Trophoblast cell (in vitro differentiated cells and primary cell): ENCODE measurements around the gene AP1G1.

ENCODE experiments used
- DNase-seq, 2 donors: peaks; one replicate each; pipeline ENCODE4 v3.0.0-alpha.2; 2016
- H2AFZ ChIP-seq: 2 replicates; pipeline ENCODE4 v1.6.1; 2013; ENCODE audit warnings: low read length, moderate library complexity, mild to moderate bottlenecking; ENCODE audit not compliant: insufficient read depth, poor library complexity
- H2AK5ac ChIP-seq: 2 replicates; pipeline ENCODE4 v1.6.1; 2013; ENCODE audit warnings: mild to moderate bottlenecking, low read length
- H2BK120ac ChIP-seq: 2 replicates; pipeline ENCODE4 v1.6.1; 2013; ENCODE audit warnings: low read length, mild to moderate bottlenecking, moderate library complexity; ENCODE audit not compliant: insufficient read depth, poor library complexity
- H2BK12ac ChIP-seq: 2 replicates; pipeline ENCODE4 v1.6.1; 2013; ENCODE audit warnings: mild to moderate bottlenecking, low read length, moderate library complexity
- H2BK5ac ChIP-seq: 2 replicates; pipeline ENCODE4 v1.6.1; 2013; ENCODE audit warnings: low read length, low read depth, moderate library complexity, mild to moderate bottlenecking; ENCODE audit not compliant: poor library complexity
- H3K14ac ChIP-seq: 2 replicates; pipeline ENCODE4 v1.6.1; 2013; ENCODE audit warnings: mild to moderate bottlenecking, low read length
- H3K18ac ChIP-seq: 2 replicates; pipeline ENCODE4 v1.6.1; 2013; ENCODE audit warnings: mild to moderate bottlenecking, low read length
- H3K23ac ChIP-seq: 2 replicates; pipeline ENCODE4 v1.6.1; 2013; ENCODE audit warnings: low read length
- H3K27ac ChIP-seq: 2 replicates; pipeline ENCODE4 v1.5.1; 2013; ENCODE audit warnings: low read depth, mild to moderate bottlenecking, inconsistent platforms, low read length, moderate library complexity
- H3K27me3 ChIP-seq: 2 replicates; pipeline ENCODE4 v1.6.1; 2013; ENCODE audit warnings: inconsistent platforms, mild to moderate bottlenecking, low read length, moderate library complexity; ENCODE audit not compliant: insufficient read depth
- H3K36me3 ChIP-seq, 2 experiments: 1 replicate in 1 of 2; 2 replicates in 1 of 2; pipeline ENCODE4 v1.6.1; 2013; ENCODE audit warnings: low read length in 2 of 2, mild to moderate bottlenecking in 2 of 2, moderate library complexity in 1 of 2; ENCODE audit not compliant: insufficient read depth in 2 of 2, control insufficient read depth in 1 of 2
- H3K4ac ChIP-seq: 2 replicates; pipeline ENCODE4 v1.6.1; 2013; ENCODE audit warnings: low read depth, mild to moderate bottlenecking, low read length, moderate library complexity
- H3K4me1 ChIP-seq, 2 experiments: 1 replicate in 1 of 2; 2 replicates in 1 of 2; pipeline ENCODE4 v1.6.1; 2013; ENCODE audit warnings: low read length in 2 of 2, mild to moderate bottlenecking in 2 of 2, moderate library complexity in 1 of 2; ENCODE audit not compliant: insufficient read depth in 2 of 2, control insufficient read depth in 1 of 2
- H3K4me2 ChIP-seq: 2 replicates; pipeline ENCODE4 v1.6.1; 2013; ENCODE audit warnings: inconsistent platforms, mild to moderate bottlenecking, low read length, moderate library complexity
- H3K4me3 ChIP-seq: 2 replicates; pipeline ENCODE4 v1.5.1; 2013; ENCODE audit warnings: mild to moderate bottlenecking, low read depth, low read length, inconsistent platforms
- H3K79me1 ChIP-seq: one replicate; pipeline ENCODE4 v1.6.1; 2013; ENCODE audit warnings: low read length
- H3K79me2 ChIP-seq: 2 replicates; pipeline ENCODE4 v1.6.1; 2013; ENCODE audit warnings: low read length, mild to moderate bottlenecking; ENCODE audit not compliant: control insufficient read depth, insufficient read depth, poor library complexity
- H3K9ac ChIP-seq: 2 replicates; pipeline ENCODE4 v1.6.1; 2013; ENCODE audit warnings: mild to moderate bottlenecking, low read length
- H3K9me3 ChIP-seq: 2 replicates; pipeline ENCODE4 v1.6.1; 2013; ENCODE audit warnings: low read depth, mild to moderate bottlenecking, control low read depth, inconsistent platforms, low read length; ENCODE audit not compliant: insufficient read depth
- H4K12ac ChIP-seq: 2 replicates; pipeline ENCODE4 v1.6.1; 2013; ENCODE audit warnings: low read depth, mild to moderate bottlenecking, low read length, moderate library complexity
- H4K8ac ChIP-seq: 2 replicates; pipeline ENCODE4 v1.6.1; 2013; ENCODE audit warnings: low read depth, mild to moderate bottlenecking, low read length, moderate library complexity
- H4K91ac ChIP-seq: one replicate; pipeline ENCODE4 v1.6.1; 2013; ENCODE audit warnings: low read depth, mild to moderate bottlenecking, low read length, moderate library complexity
- WGBS: extraction: QIAGEN DNeasy Blood & Tissue Kit; methylation state at CpG from one replicate; pipeline ENCODE4 v1.1.7; 2013; ENCODE audit warnings: missing lambda C conversion rate; ENCODE audit not compliant: insufficient read length, insufficient coverage; ENCODE audit errors: extremely low coverage; 5-methylcytosine and 5-hydroxymethylcytosine counted together

Gene AP1G1

GRCh38 chr16:71852561-71852960, 43.9 kb upstream of the AP1G1 start:
- Histone ChIP-seq H3K14ac (no peak overlapping the region), H3K79me2 (no peaks in the 10 kb centered on the region), H3K27ac (no peak overlapping the region), H3K4me1 (peaks cover 11 to 16% of the 10 kb centered on the region in 2 experiments), H4K12ac (no peak overlapping the region), H3K18ac (no peak overlapping the region), H3K9ac (no peak overlapping the region), H3K4me2 (no peak overlapping the region), H2AFZ (no peak overlapping the region), H3K4me3 (no peak overlapping the region), H3K9me3 (no peaks in the 10 kb centered on the region), H2AK5ac (no peak overlapping the region), H2BK12ac (no peak overlapping the region), H4K8ac (no peak overlapping the region), H3K36me3 (peaks cover 32 to 48% of the 10 kb centered on the region in 2 experiments), H3K4ac (no peak overlapping the region), H3K23ac (no peak overlapping the region), H4K91ac (no peak overlapping the region), H3K79me1 (no peaks in the 10 kb centered on the region), H2BK5ac (no peak overlapping the region), H3K27me3 (no peaks in the 10 kb centered on the region), H2BK120ac (no peak overlapping the region)
- no peak for DNase-seq
- WGBS: no CpG with 5 or more reads among the region's 4 CpGs

- Histone ChIP-seq H2AK5ac (no peak overlapping the region), H3K79me2 (no peaks in the 10 kb centered on the region), H3K23ac (no peak overlapping the region), H2BK5ac (no peak overlapping the region), H4K12ac (no peak overlapping the region), H2BK12ac (no peak overlapping the region), H3K4ac (no peak overlapping the region), H3K18ac (no peak overlapping the region), H2BK120ac (no peak overlapping the region), H3K36me3 (peaks cover 32 to 48% of the 10 kb centered on the region in 2 experiments), H3K27ac (no peak overlapping the region), H2AFZ (no peak overlapping the region), H3K4me2 (no peak overlapping the region), H3K9me3 (no peaks in the 10 kb centered on the region), H3K79me1 (no peaks in the 10 kb centered on the region), H3K4me1 (peaks cover 11 to 16% of the 10 kb centered on the region in 2 experiments), H3K4me3 (no peak overlapping the region), H3K14ac (no peak overlapping the region), H4K91ac (no peak overlapping the region), H4K8ac (no peak overlapping the region), H3K27me3 (no peaks in the 10 kb centered on the region), H3K9ac (no peak overlapping the region)
- whole genome bisulfite sequencing: no CpG with 5 or more reads among the region's 3 CpGs
- no peak for DNase-seq
Measured at GRCh38 chr16:71852158-71852557, 43.5 kb upstream of the AP1G1 start.

- H4K91ac ChIP-seq: no peak overlapping the region
- peaks cover 11 to 18% of the 10 kb centered on the region in 2 experiments for H3K4me1 ChIP-seq
- H3K23ac ChIP-seq: no peak overlapping the region
- H3K4ac ChIP-seq: no peak overlapping the region
- H3K27ac ChIP-seq: no peak overlapping the region
- H3K27me3 ChIP-seq: no peaks in the 10 kb centered on the region
- no peaks in the 10 kb centered on the region for H3K9me3 ChIP-seq
- no peak overlapping the region for H2BK5ac ChIP-seq
- DNase-seq: no peak
- H2BK12ac ChIP-seq: no peak overlapping the region
- no peak overlapping the region for H4K12ac ChIP-seq
- H3K14ac ChIP-seq: no peak overlapping the region
- H3K36me3 ChIP-seq: peaks cover 32 to 48% of the 10 kb centered on the region in 2 experiments
- H3K18ac ChIP-seq: no peak overlapping the region
- no peak overlapping the region for H3K4me2 ChIP-seq
- WGBS: no CpG with 5 or more reads among the region's 8 CpGs
- H3K4me3 ChIP-seq: no peak overlapping the region
- no peak overlapping the region for H3K9ac ChIP-seq
- H2BK120ac ChIP-seq: no peak overlapping the region
- no peak overlapping the region for H2AFZ ChIP-seq
- H4K8ac ChIP-seq: no peak overlapping the region
- H2AK5ac ChIP-seq: no peak overlapping the region
- no peaks in the 10 kb centered on the region for H3K79me2 ChIP-seq
- H3K79me1 ChIP-seq: no peaks in the 10 kb centered on the region
Measured at GRCh38 chr16:71851746-71852145, 43.1 kb upstream of the AP1G1 start.

GRCh38 chr16:71848622-71849021, 40.0 kb upstream of the AP1G1 start:
- no peak overlapping the region for H4K91ac ChIP-seq
- no peak overlapping the region for H3K14ac ChIP-seq
- no peak overlapping the region for H3K9ac ChIP-seq
- H3K4ac ChIP-seq: no peak overlapping the region
- no peak overlapping the region for H2BK120ac ChIP-seq
- H3K18ac ChIP-seq: no peak overlapping the region
- DNase-seq: no peak
- no peak overlapping the region for H3K23ac ChIP-seq
- no CpG with 5 or more reads among the region's 6 CpGs for WGBS
- no peaks in the 10 kb centered on the region for H3K9me3 ChIP-seq
- H3K4me3 ChIP-seq: no peak overlapping the region
- no peak overlapping the region for H4K8ac ChIP-seq
- H2AFZ ChIP-seq: no peak overlapping the region
- H3K36me3 ChIP-seq: peaks cover 29 to 40% of the 10 kb centered on the region in 2 experiments
- H4K12ac ChIP-seq: no peak overlapping the region
- no peaks in the 10 kb centered on the region for H3K27me3 ChIP-seq
- H2BK5ac ChIP-seq: no peak overlapping the region
- H2AK5ac ChIP-seq: no peak overlapping the region
- H3K27ac ChIP-seq: no peak overlapping the region
- peaks cover 12% of the 10 kb centered on the region for H3K79me2 ChIP-seq
- no peak overlapping the region for H2BK12ac ChIP-seq
- H3K79me1 ChIP-seq: peaks cover 8% of the 10 kb centered on the region
- H3K4me1 ChIP-seq: peaks cover 5 to 16% of the 10 kb centered on the region in 2 experiments
- H3K4me2 ChIP-seq: no peak overlapping the region
